Measurements from ENCODE around the gene KIF16B.

DNA sequence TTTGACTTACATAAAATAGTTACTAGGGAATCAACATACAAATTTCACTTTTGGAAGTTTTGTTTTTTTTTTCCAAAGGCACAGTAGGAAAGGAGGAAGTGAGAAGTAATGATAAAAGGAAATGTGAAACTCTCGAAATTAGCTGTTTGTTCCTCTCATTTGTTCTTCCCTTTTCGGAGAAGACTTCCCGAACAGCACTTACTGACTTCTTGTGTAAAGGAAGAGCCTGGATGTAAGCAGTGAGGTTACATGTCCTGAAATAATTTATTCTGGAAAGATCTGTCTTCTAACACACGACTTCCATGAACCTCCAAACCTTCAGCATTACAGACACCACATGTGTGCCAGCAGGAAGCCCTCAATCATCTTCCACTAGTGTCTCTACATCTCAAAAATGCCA lies 59.1 kb downstream of the KIF16B start:
- TF ChIP-seq POLR2AphosphoS5 (IDR thresholded peaks at IDR 0.05; ENCODE audit: low read depth, low read length) (no peak), SIN3A (IDR thresholded peaks at IDR 0.05; ENCODE audit: borderline replicate concordance, insufficient read depth, low read length) (no peak)
